ENCODE measurements around the gene ZNF598. TPM values are rescaled to one million over a fixed set of nuclear protein-coding genes. Genes with fewer than 3 reads are reported as not detected.
A peak's percentile ranks its signal among the peaks of the same experiment; 100 is the strongest.
"Not testable (repeated sequence)": the region's sequence is repeated elsewhere in the genome, so short reads cannot be mapped to it uniquely, and the experiment has no call there.

The ZNF598 gene
- polyA plus RNA-seq, 4 donors = 13.8 to 30.8 (median 26.6) TPM

- DNase-seq (ENCODE audit: low read depth in 4 of 4, low spot score in 2 of 4) = no peak
These were observed 19.1 kb upstream of the ZNF598 start for GRCh38 chr16:2028620-2029220.

GRCh38 chr16:2028146-2028545 is 18.5 kb upstream of the ZNF598 start:
- no peak for DNase-seq (ENCODE audit: low read depth in 4 of 4, low spot score in 2 of 4)

GRCh38 chr16:2027024-2028010 is 17.7 kb upstream of the ZNF598 start:
- DNase-seq (ENCODE audit: low read depth in 4 of 4, low spot score in 2 of 4) = no peak

- DNase-seq (ENCODE audit: low read depth in 4 of 4, low spot score in 2 of 4) = no peak
These were observed 16.9 kb upstream of the ZNF598 start, which contains the start of gene NHERF2 for GRCh38 chr16:2026461-2027023. TSS of gene NHERF2 (plus strand) at chr16:2026902. CDS start at chr16:2027006, 104 bp downstream.

GRCh38 chr16:2025878-2026460 is 16.3 kb upstream of the ZNF598 start:
- DNase-seq (ENCODE audit: low read depth in 4 of 4, low spot score in 2 of 4) = no peak

GRCh38 chr16:2025251-2025650 is 15.6 kb upstream of the ZNF598 start:
- DNase-seq (ENCODE audit: low read depth in 4 of 4, low spot score in 2 of 4) = no peak

- DNase-seq (ENCODE audit: low read depth in 4 of 4, low spot score in 2 of 4) = no peak
These were observed 14.4 kb upstream of the ZNF598 start for GRCh38 chr16:2024032-2024420.

GRCh38 chr16:2023092-2024031 is 13.7 kb upstream of the ZNF598 start:
- peak in 1 of 4 donors; percentile 86 for DNase-seq (ENCODE audit: low read depth in 4 of 4, low spot score in 2 of 4)

GRCh38 chr16:2022723-2023091 is 13.1 kb upstream of the ZNF598 start:
- DNase-seq (ENCODE audit: low read depth in 4 of 4, low spot score in 2 of 4) = no peak

- no peak for DNase-seq (ENCODE audit: low read depth in 4 of 4, low spot score in 2 of 4)
These were observed 10.6 kb upstream of the ZNF598 start for GRCh38 chr16:2019921-2020831.

- DNase-seq (ENCODE audit: low read depth in 4 of 4, low spot score in 2 of 4) = no peak
These were observed 9.9 kb upstream of the ZNF598 start, which contains the start of gene NPW for GRCh38 chr16:2019518-2019920. TSS of gene NPW (plus strand) at chr16:2019785.

- DNase-seq (ENCODE audit: low read depth in 4 of 4, low spot score in 2 of 4) = no peak
These were observed 6.8 kb upstream of the ZNF598 start for GRCh38 chr16:2016407-2016922.

- no peak for DNase-seq (ENCODE audit: low read depth in 4 of 4, low spot score in 2 of 4)
These were observed 6.3 kb upstream of the ZNF598 start for GRCh38 chr16:2015947-2016208.

GRCh38 chr16:2015117-2015946 is 5.7 kb upstream of the ZNF598 start:
- DNase-seq (ENCODE audit: low read depth in 4 of 4, low spot score in 2 of 4) = no peak

- no peak for DNase-seq (ENCODE audit: low read depth in 4 of 4, low spot score in 2 of 4)
These were observed 3.9 kb upstream of the ZNF598 start for GRCh38 chr16:2013527-2013926.

- DNase-seq (ENCODE audit: low read depth in 4 of 4, low spot score in 2 of 4) = not testable (repeated sequence)
These were observed 2.1 kb upstream of the ZNF598 start for GRCh38 chr16:2011726-2012125.

GRCh38 chr16:2009164-2009711 is 383 bp downstream of the ZNF598 start:
- no peak for DNase-seq (ENCODE audit: low read depth in 4 of 4, low spot score in 2 of 4)
